HL-60 (cell line): ENCODE data around the gene TET2.

Experiments used
- DNase-seq, 2 experiments: peaks; one replicate each; pipeline ENCODE4 v3.0.0-alpha.2; 2010 to 2020; ENCODE audit warnings: low read depth in 1 of 2, low spot score in 1 of 2
- H3K27ac ChIP-seq: fragments of 250-450 bp; sonication (Bioruptor Pico); replicated peaks from 2 replicates; pipeline ENCODE4 v1.5.1; 2020; ENCODE audit warnings: mild to moderate bottlenecking, moderate library complexity
- H3K27me3 ChIP-seq: fragments of 250-450 bp; sonication (Bioruptor Pico); 2 replicates; pipeline ENCODE4 v1.5.1; 2021; ENCODE audit warnings: mild to moderate bottlenecking, moderate library complexity; ENCODE audit not compliant: insufficient read depth, poor library complexity, severe bottlenecking
- H3K4me3 ChIP-seq: replicated peaks from 2 replicates; pipeline ENCODE4 v1.5.1; 2011; ENCODE audit warnings: mild to moderate bottlenecking, control low read depth, low read length; ENCODE audit not compliant: insufficient read depth
- GABPA ChIP-seq: IDR thresholded peaks from 2 replicates; pipeline ENCODE4 v1.6.1; 2012; ENCODE audit warnings: low read depth
- POLR2AphosphoS5 ChIP-seq: IDR thresholded peaks from 2 replicates; pipeline ENCODE4 v1.6.1; 2012; ENCODE audit warnings: low read depth
- SPI1 ChIP-seq: IDR thresholded peaks from 2 replicates; pipeline ENCODE4 v1.6.1; 2012; ENCODE audit warnings: low read depth, mild to moderate bottlenecking, borderline replicate concordance
- TF ChIP-seq, protein P1 (sequence below): IDR thresholded peaks from one replicate; pipeline ENCODE4 v1.5.1; 2011; ENCODE audit warnings: low read length, control low read depth, inconsistent platforms; ENCODE audit not compliant: insufficient read depth
- TF ChIP-seq, protein P2 (sequence below): IDR thresholded peaks from 2 replicates; pipeline ENCODE4 v1.6.1; 2012; ENCODE audit warnings: low read depth; ENCODE audit not compliant: insufficient replicate concordance

The TET2 gene

DNA sequence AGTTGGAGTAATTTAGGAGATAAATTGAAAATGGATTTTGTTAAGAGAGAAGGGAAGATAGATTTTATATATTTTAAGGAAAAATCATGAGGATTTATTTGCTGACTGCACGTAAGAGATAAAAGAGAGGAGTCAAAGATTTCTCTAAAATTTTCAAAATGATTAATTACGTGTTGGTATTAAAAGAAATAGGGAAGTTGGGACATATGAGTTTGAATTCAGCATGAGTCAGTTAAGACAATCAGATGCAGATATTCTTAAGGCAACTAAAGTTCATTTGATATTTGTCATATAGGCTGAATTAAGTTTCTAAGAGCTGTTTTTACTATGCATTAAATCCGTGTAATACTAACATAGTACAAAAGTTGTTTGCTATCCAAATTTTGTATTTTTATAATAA lies 46.9 kb downstream of the TET2 start:
- Histone ChIP-seq H3K27me3 (no peaks in the 10 kb centered on the region), H3K27ac (no peak overlapping the region), H3K4me3 (no peak overlapping the region)
- DNase-seq, result no peak
- TF ChIP-seq, protein P1, sequence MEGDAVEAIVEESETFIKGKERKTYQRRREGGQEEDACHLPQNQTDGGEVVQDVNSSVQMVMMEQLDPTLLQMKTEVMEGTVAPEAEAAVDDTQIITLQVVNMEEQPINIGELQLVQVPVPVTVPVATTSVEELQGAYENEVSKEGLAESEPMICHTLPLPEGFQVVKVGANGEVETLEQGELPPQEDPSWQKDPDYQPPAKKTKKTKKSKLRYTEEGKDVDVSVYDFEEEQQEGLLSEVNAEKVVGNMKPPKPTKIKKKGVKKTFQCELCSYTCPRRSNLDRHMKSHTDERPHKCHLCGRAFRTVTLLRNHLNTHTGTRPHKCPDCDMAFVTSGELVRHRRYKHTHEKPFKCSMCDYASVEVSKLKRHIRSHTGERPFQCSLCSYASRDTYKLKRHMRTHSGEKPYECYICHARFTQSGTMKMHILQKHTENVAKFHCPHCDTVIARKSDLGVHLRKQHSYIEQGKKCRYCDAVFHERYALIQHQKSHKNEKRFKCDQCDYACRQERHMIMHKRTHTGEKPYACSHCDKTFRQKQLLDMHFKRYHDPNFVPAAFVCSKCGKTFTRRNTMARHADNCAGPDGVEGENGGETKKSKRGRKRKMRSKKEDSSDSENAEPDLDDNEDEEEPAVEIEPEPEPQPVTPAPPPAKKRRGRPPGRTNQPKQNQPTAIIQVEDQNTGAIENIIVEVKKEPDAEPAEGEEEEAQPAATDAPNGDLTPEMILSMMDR, result no peak
- TF ChIP-seq, protein P2, sequence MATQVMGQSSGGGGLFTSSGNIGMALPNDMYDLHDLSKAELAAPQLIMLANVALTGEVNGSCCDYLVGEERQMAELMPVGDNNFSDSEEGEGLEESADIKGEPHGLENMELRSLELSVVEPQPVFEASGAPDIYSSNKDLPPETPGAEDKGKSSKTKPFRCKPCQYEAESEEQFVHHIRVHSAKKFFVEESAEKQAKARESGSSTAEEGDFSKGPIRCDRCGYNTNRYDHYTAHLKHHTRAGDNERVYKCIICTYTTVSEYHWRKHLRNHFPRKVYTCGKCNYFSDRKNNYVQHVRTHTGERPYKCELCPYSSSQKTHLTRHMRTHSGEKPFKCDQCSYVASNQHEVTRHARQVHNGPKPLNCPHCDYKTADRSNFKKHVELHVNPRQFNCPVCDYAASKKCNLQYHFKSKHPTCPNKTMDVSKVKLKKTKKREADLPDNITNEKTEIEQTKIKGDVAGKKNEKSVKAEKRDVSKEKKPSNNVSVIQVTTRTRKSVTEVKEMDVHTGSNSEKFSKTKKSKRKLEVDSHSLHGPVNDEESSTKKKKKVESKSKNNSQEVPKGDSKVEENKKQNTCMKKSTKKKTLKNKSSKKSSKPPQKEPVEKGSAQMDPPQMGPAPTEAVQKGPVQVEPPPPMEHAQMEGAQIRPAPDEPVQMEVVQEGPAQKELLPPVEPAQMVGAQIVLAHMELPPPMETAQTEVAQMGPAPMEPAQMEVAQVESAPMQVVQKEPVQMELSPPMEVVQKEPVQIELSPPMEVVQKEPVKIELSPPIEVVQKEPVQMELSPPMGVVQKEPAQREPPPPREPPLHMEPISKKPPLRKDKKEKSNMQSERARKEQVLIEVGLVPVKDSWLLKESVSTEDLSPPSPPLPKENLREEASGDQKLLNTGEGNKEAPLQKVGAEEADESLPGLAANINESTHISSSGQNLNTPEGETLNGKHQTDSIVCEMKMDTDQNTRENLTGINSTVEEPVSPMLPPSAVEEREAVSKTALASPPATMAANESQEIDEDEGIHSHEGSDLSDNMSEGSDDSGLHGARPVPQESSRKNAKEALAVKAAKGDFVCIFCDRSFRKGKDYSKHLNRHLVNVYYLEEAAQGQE, result no peak
- TF ChIP-seq SPI1, result no peak
- TF ChIP-seq POLR2AphosphoS5, result no peak
- TF ChIP-seq GABPA, result no peak; the same call in 1 of the 2 replicates

DNA sequence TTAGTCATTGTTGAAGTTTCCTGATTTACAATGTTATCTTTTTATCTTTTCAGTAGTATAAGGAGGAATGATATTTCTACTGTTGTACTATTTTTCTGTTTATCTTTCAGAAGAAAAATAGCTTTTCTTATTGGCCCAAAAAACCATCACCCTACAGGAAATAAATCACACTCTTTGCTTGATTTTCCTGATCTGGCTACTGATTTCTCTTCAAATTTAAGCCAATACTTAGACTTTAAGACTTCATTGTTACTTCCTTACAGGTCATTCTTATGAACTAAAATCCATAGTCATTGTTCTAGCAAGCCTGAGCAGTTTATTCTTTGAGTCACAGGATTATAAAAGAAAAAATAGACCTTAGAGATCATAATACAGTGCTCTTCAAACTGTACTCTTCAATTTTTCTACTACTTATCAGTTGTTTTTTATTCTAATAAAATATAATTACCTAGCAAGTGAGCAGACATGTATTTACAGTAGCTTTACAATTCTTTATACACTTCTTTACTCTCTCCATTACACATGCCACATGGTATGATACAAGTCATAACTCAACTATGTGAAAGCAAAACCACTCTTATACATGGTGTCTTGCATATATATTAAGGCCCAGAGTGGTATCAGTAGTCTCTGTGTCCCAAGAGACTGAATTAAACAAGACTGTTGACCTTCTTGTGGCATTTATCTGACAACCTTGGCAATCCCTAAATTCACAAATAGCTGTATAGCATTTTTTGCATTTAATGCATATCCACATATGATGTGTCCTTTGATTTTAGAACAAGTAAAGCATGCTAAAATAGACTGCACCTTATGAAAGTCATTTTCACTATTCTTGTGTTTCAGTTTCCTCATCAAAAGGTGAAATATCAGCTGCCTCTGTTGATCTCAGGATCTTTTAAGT lies 47.9 kb downstream of the TET2 start:
- Histone ChIP-seq H3K27me3 (no peaks in the 10 kb centered on the region), H3K4me3 (no peak overlapping the region), H3K27ac (no peak overlapping the region)
- TF ChIP-seq SPI1 (no peak), POLR2AphosphoS5 (no peak), GABPA (no peak)
- TF ChIP-seq, protein P1, result no peak
- TF ChIP-seq, protein P2, result no peak
- DNase-seq, result no peak

DNA sequence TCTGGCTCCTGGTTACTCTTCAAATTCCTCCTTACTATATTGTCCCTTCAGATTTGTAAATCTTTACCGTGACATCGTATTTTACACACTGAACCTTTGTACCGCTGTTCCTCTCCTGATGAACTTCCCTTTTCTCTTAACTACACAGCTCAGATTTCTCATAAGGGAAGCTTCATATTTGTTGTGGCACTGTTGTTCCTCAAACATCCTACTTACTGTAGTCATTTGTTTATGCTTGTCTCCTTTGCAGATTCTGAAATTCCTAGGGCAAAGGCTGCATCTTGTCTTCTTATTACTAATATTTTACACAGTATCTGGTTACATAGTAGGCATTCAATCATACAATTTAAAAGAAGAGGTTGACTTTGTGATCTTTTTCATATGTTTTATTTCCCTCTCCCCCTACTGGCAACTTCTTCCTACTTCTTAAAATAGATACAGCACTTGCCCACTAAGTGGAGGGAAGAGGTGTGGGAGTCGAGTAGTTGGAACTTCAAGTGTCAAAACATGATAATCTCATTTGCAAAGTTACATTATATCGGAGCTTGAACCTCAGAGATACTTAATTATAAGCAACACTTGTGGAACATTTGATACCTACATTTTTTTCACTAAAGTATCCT lies 50.0 kb downstream of the TET2 start:
- TF ChIP-seq POLR2AphosphoS5, result no peak
- TF ChIP-seq, protein P2, result no peak
- TF ChIP-seq, protein P1, result no peak
- TF ChIP-seq SPI1, result peak; percentile 77; the same call in 1 of the 2 replicates
- Histone ChIP-seq H3K27ac (0 out of 2 replicates have a peak overlapping the region, but pooled peaks have one; percentile 8), H3K27me3 (no peaks in the 10 kb centered on the region), H3K4me3 (no peak overlapping the region)
- peak in 1 of 2 experiments; percentile 45 for DNase-seq
